ENCODE results near the gene ZNF263. TPM values are rescaled to one million over a fixed set of nuclear protein-coding genes. Genes with fewer than 3 reads are reported as not detected.

Gene ZNF263
- polyA plus RNA-seq, 1 donor (not counting 4 experiments of a cell fraction or from before 2014, with no cell fraction given): 13.9 TPM

GRCh38 chr16:3274490-3274889 is 8.8 kb upstream of the ZNF263 start:
- no peaks in the 10 kb centered on the region for H3K79me2 ChIP-seq (ENCODE audit: control insufficient read depth, insufficient read depth, low read length)
- no peak overlapping the region for H3K9ac ChIP-seq (ENCODE audit: control insufficient read depth, extremely low read depth, insufficient read depth, low read length)
- H3K27me3 ChIP-seq (ENCODE audit: control insufficient read depth, extremely low read depth, insufficient read depth, low read length): peaks cover 5% of the 10 kb centered on the region
- no peaks in the 10 kb centered on the region for H3K36me3 ChIP-seq (ENCODE audit: control insufficient read depth in 2 of 2, extremely low read depth in 1 of 2, insufficient read depth in 2 of 2, low read length in 2 of 2)
- no peaks in the 10 kb centered on the region for H3K9me3 ChIP-seq (ENCODE audit: control insufficient read depth, low read depth, low read length)
- DNase-seq (ENCODE audit: low read depth, low spot score) (no peak), FAIRE-seq (no peak)
- H3K4me3 ChIP-seq (ENCODE audit: control insufficient read depth in 2 of 3, extremely low read depth in 1 of 3, insufficient read depth in 2 of 3, low read depth in 1 of 3, low read length in 3 of 3): no peak overlapping the region
- H3K4me2 ChIP-seq (ENCODE audit: control insufficient read depth, extremely low read depth, insufficient read depth, low read depth, low read length): no peak overlapping the region
- H3K4me1 ChIP-seq (ENCODE audit: control insufficient read depth, extremely low read depth, insufficient read depth, low read length): no peaks in the 10 kb centered on the region
- H4K20me1 ChIP-seq (ENCODE audit: control insufficient read depth, extremely low read depth, insufficient read depth, low read length): no peaks in the 10 kb centered on the region
- TF ChIP-seq EZH2 (IDR thresholded peaks at IDR 0.05; ENCODE audit: low read length): no peak
- TF ChIP-seq, protein P1, sequence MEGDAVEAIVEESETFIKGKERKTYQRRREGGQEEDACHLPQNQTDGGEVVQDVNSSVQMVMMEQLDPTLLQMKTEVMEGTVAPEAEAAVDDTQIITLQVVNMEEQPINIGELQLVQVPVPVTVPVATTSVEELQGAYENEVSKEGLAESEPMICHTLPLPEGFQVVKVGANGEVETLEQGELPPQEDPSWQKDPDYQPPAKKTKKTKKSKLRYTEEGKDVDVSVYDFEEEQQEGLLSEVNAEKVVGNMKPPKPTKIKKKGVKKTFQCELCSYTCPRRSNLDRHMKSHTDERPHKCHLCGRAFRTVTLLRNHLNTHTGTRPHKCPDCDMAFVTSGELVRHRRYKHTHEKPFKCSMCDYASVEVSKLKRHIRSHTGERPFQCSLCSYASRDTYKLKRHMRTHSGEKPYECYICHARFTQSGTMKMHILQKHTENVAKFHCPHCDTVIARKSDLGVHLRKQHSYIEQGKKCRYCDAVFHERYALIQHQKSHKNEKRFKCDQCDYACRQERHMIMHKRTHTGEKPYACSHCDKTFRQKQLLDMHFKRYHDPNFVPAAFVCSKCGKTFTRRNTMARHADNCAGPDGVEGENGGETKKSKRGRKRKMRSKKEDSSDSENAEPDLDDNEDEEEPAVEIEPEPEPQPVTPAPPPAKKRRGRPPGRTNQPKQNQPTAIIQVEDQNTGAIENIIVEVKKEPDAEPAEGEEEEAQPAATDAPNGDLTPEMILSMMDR (optimal IDR thresholded peaks at IDR 0.05 in 1 of 3, IDR thresholded peaks at IDR 0.05 in 1 of 3, conservative IDR thresholded peaks at IDR 0.05 in 1 of 3; ENCODE audit: extremely low read depth in 1 of 3, insufficient read depth in 2 of 3, low read length in 3 of 3): no peak
- H2AFZ ChIP-seq (ENCODE audit: control insufficient read depth, low read length): no peak overlapping the region
- no peaks in the 10 kb centered on the region for H3K9me1 ChIP-seq (ENCODE audit: control insufficient read depth, extremely low read depth, insufficient read depth, low read length)
- dilution Hi-C loops (cut with MboI; ENCODE audit: extremely low pct_ligation_motif_present, low sequenced_read_pairs): no loop called here
- H3K27ac ChIP-seq (ENCODE audit: control insufficient read depth, insufficient read depth, low read length): no peak overlapping the region

DNA sequence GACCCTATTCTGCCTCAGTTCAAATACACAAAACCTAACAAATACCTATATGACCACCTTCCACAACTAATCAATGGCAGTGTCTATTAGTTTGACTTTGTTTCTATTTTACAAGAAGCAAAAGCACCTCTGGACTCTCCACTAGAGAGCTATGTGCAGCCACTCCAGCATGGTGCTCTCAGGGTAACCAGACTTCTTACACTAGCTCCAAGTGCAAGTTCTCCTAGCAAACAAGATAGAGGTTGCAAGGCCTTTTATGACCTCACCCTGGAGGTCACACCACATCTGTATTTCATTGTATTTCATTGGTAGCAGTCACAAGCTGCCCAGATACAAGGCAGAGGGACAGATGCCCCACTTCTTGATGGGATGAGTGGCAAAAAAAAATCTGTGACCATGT is 8.3 kb upstream of the ZNF263 start:
- Histone ChIP-seq H3K4me3 (ENCODE audit: control insufficient read depth in 2 of 3, extremely low read depth in 1 of 3, insufficient read depth in 2 of 3, low read depth in 1 of 3, low read length in 3 of 3) (no peak overlapping the region), H3K9me1 (ENCODE audit: control insufficient read depth, extremely low read depth, insufficient read depth, low read length) (no peaks in the 10 kb centered on the region), H2AFZ (ENCODE audit: control insufficient read depth, low read length) (no peak overlapping the region), H3K9me3 (ENCODE audit: control insufficient read depth, low read depth, low read length) (no peaks in the 10 kb centered on the region), H3K79me2 (ENCODE audit: control insufficient read depth, insufficient read depth, low read length) (no peaks in the 10 kb centered on the region), H3K36me3 (ENCODE audit: control insufficient read depth in 2 of 2, extremely low read depth in 1 of 2, insufficient read depth in 2 of 2, low read length in 2 of 2) (no peaks in the 10 kb centered on the region), H3K4me2 (ENCODE audit: control insufficient read depth, extremely low read depth, insufficient read depth, low read depth, low read length) (no peak overlapping the region), H4K20me1 (ENCODE audit: control insufficient read depth, extremely low read depth, insufficient read depth, low read length) (no peaks in the 10 kb centered on the region), H3K4me1 (ENCODE audit: control insufficient read depth, extremely low read depth, insufficient read depth, low read length) (no peaks in the 10 kb centered on the region), H3K27ac (ENCODE audit: control insufficient read depth, insufficient read depth, low read length) (no peak overlapping the region), H3K27me3 (ENCODE audit: control insufficient read depth, extremely low read depth, insufficient read depth, low read length) (peaks cover 5% of the 10 kb centered on the region), H3K9ac (ENCODE audit: control insufficient read depth, extremely low read depth, insufficient read depth, low read length) (no peak overlapping the region)
- dilution Hi-C loops (cut with MboI; ENCODE audit: extremely low pct_ligation_motif_present, low sequenced_read_pairs): no loop called here
- FAIRE-seq (no peak), DNase-seq (ENCODE audit: low read depth, low spot score) (no peak)
- TF ChIP-seq EZH2 (IDR thresholded peaks at IDR 0.05; ENCODE audit: low read length): no peak
- TF ChIP-seq, protein P1 (optimal IDR thresholded peaks at IDR 0.05 in 1 of 3, IDR thresholded peaks at IDR 0.05 in 1 of 3, conservative IDR thresholded peaks at IDR 0.05 in 1 of 3; ENCODE audit: extremely low read depth in 1 of 3, insufficient read depth in 2 of 3, low read length in 3 of 3): no peak
